Endothelial cell (in vitro differentiated cells): Measurements from ENCODE around the gene DNAH9. TPM values are rescaled to one million over a fixed set of nuclear protein-coding genes. Genes with fewer than 3 reads are reported as not detected.

Experiments used
- DNase-seq: peaks from one replicate; pipeline ENCODE4 v3.0.0; 2021; ENCODE audit warnings: low spot score
- H3K27ac Mint-ChIP-seq: one replicate; pipeline ENCODE4 v1.8.0; 2021; ENCODE audit warnings: mixed read lengths, inconsistent platforms; ENCODE audit not compliant: unreplicated experiment
- H3K27me3 Mint-ChIP-seq: one replicate; pipeline ENCODE4 v1.8.0; 2021; ENCODE audit warnings: mild to moderate bottlenecking, moderate library complexity, mixed read lengths, inconsistent platforms; ENCODE audit not compliant: unreplicated experiment
- H3K36me3 Mint-ChIP-seq: one replicate; pipeline ENCODE4 v1.8.0; 2021; ENCODE audit warnings: mild to moderate bottlenecking, low read depth, mixed read lengths, inconsistent platforms; ENCODE audit not compliant: unreplicated experiment
- H3K4me1 Mint-ChIP-seq: one replicate; pipeline ENCODE4 v1.8.0; 2021; ENCODE audit warnings: mild to moderate bottlenecking, mixed read lengths, inconsistent platforms; ENCODE audit not compliant: unreplicated experiment
- H3K4me3 Mint-ChIP-seq: one replicate; pipeline ENCODE4 v1.8.0; 2021; ENCODE audit warnings: mild to moderate bottlenecking, mixed read lengths, inconsistent platforms; ENCODE audit not compliant: unreplicated experiment
- H3K9me3 Mint-ChIP-seq: one replicate; pipeline ENCODE4 v1.8.0; 2021; ENCODE audit warnings: mixed read lengths, inconsistent platforms; ENCODE audit not compliant: unreplicated experiment
- total RNA-seq: library from RNA; stranded (reverse); fragmentation: NEBNext Ultra II Directional; extraction: Animal tissue kit (Norgen Biotek cat#: 25700); gene quantifications from one replicate; pipeline ENCODE4 v1.2.1, GENCODE V29; 2021; ENCODE audit not compliant: unreplicated experiment
- TF ChIP-seq, protein P1 (sequence below): fragments of 200-600 bp; sonication (generic); IDR thresholded peaks from one replicate; pipeline ENCODE4 v1.5.0; 2021; ENCODE audit warnings: antibody characterized with exemption; ENCODE audit not compliant: unreplicated experiment

The DNAH9 gene
- total RNA-seq, 1 donor from 2014 or later, result not detected

GRCh38 chr17:11999696-12000095 lies 401.4 kb downstream of the DNAH9 start:
- DNase-seq, result no peak
- Mint-ChIP-seq H3K27ac (no peak overlapping the region), H3K27me3 (peaks cover 5% of the 10 kb centered on the region), H3K4me1 (peaks cover 4% of the 10 kb centered on the region), H3K9me3 (no peaks in the 10 kb centered on the region), H3K36me3 (peaks cover 8% of the 10 kb centered on the region), H3K4me3 (no peak overlapping the region)
- TF ChIP-seq, protein P1, sequence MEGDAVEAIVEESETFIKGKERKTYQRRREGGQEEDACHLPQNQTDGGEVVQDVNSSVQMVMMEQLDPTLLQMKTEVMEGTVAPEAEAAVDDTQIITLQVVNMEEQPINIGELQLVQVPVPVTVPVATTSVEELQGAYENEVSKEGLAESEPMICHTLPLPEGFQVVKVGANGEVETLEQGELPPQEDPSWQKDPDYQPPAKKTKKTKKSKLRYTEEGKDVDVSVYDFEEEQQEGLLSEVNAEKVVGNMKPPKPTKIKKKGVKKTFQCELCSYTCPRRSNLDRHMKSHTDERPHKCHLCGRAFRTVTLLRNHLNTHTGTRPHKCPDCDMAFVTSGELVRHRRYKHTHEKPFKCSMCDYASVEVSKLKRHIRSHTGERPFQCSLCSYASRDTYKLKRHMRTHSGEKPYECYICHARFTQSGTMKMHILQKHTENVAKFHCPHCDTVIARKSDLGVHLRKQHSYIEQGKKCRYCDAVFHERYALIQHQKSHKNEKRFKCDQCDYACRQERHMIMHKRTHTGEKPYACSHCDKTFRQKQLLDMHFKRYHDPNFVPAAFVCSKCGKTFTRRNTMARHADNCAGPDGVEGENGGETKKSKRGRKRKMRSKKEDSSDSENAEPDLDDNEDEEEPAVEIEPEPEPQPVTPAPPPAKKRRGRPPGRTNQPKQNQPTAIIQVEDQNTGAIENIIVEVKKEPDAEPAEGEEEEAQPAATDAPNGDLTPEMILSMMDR, result no peak

- Mint-ChIP-seq H3K27me3 (peaks cover 2% of the 10 kb centered on the region), H3K9me3 (no peaks in the 10 kb centered on the region), H3K4me1 (no peaks in the 10 kb centered on the region), H3K36me3 (no peaks in the 10 kb centered on the region), H3K4me3 (no peak overlapping the region), H3K27ac (no peak overlapping the region)
- no peak for DNase-seq
- TF ChIP-seq, protein P1, result no peak
These were observed 409.2 kb downstream of the DNAH9 start for GRCh38 chr17:12007466-12007865.
